NCI-H1694 (cell line): ENCODE measurements around the gene THOP1.

Experiments used
- DNase-seq: peaks from one replicate; lab custom pipeline; 2025; lab: John Stamatoyannopoulos, UW

The THOP1 gene

GRCh38 chr19:2854849-2855248 is 69.5 kb downstream of the THOP1 start:
- no peak for DNase-seq

GRCh38 chr19:2856457-2857050 is 71.3 kb downstream of the THOP1 start:
- DNase-seq: no peak

- no peak for DNase-seq
These were observed 73.6 kb downstream of the THOP1 start for GRCh38 chr19:2858864-2859263.

- no peak for DNase-seq
These were observed 78.5 kb downstream of the THOP1 start for GRCh38 chr19:2863816-2864215.
